ENCODE data around the gene CKB. TPM values are rescaled to one million over a fixed set of nuclear protein-coding genes. Genes with fewer than 3 reads are reported as not detected.

Gene CKB
- total RNA-seq, 2 experiments from 2014 or later: 0.82 to 3.0 TPM

DNA sequence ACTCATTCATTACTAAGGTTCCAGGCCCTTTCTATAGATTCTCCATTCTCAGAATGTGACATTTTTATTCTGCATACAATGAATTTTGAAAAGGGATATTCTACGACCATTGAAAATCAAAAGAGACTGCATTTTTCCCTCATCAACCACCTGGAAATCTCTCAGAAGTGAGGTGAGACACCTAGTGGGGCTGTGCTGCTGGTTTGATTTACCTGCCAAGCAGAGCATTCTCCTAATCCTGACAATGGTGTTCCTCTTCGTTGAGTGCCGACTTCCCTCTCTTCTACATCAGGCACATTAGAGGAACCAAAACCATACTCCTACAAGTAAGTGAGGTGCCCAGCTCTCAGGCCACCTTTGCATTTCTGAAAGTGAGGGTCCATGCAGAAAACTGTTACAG lies 14.9 kb downstream of the CKB start:
- Histone ChIP-seq H4K20me1 (ENCODE audit: insufficient read depth, low read length) (no peaks in the 10 kb centered on the region), H3K27ac (ENCODE audit: low read depth, low read length, poor library complexity, severe bottlenecking) (no peak overlapping the region), H3K9me3 (ENCODE audit: low read length) (no peaks in the 10 kb centered on the region), H3K4me3 (ENCODE audit: low read depth, low read length, poor library complexity, severe bottlenecking) (no peak overlapping the region), H2AFZ (ENCODE audit: low read length) (no peak overlapping the region), H3K79me2 (ENCODE audit: insufficient read depth, low read depth, low read length) (no peaks in the 10 kb centered on the region), H3K4me1 (ENCODE audit: insufficient read depth, low read length, poor library complexity, severe bottlenecking) (no peaks in the 10 kb centered on the region), H3K4me2 (ENCODE audit: low read length) (no peak overlapping the region), H3K9me2 (ENCODE audit: insufficient read depth, low read length) (no peaks in the 10 kb centered on the region), H3K36me3 (ENCODE audit: insufficient read depth, low read length) (peaks cover 40% of the 10 kb centered on the region)
- intact Hi-C loops (cut with micrococcal nuclease; ENCODE audit: unreplicated experiment): no loop called here
- BruUV-seq (replicated peaks): no TSS peak
- CTCF ChIA-PET (ENCODE audit: unreplicated experiment): no interaction called here
- DNase-seq (ENCODE audit: low spot score): no peak
- POLR2A ChIA-PET: interaction anchor here (0.7 kb wide), 1 partner anchor 136 kb away, joined by 3 read pairs; no protein-coding TSS in a partner anchor
- peak; percentile 32; the same call in 1 of the 2 replicates for TF ChIP-seq CTCF (conservative IDR thresholded peaks at IDR 0.05; ENCODE audit: low read length)
- TF ChIP-seq EZH2phosphoT487 (IDR thresholded peaks at IDR 0.05; ENCODE audit: borderline replicate concordance, low read depth, low read length): no peak

- POLR2A ChIA-PET: no interaction called here
Observed at GRCh38 chr14:103504991-103505565, 17.6 kb downstream of the CKB start.

More at GRCh38 chr14:103504991-103505565, 17.6 kb downstream of the CKB start:
- Histone ChIP-seq H4K20me1 (ENCODE audit: insufficient read depth, low read length) (no peaks in the 10 kb centered on the region), H2AFZ (ENCODE audit: low read length) (no peak overlapping the region), H3K36me3 (ENCODE audit: insufficient read depth, low read length) (peaks cover 63% of the 10 kb centered on the region), H3K4me3 (ENCODE audit: low read depth, low read length, poor library complexity, severe bottlenecking) (no peak overlapping the region), H3K79me2 (ENCODE audit: insufficient read depth, low read depth, low read length) (no peaks in the 10 kb centered on the region), H3K9me3 (ENCODE audit: low read length) (no peaks in the 10 kb centered on the region), H3K4me2 (ENCODE audit: low read length) (no peak overlapping the region), H3K9me2 (ENCODE audit: insufficient read depth, low read length) (no peaks in the 10 kb centered on the region), H3K4me1 (ENCODE audit: insufficient read depth, low read length, poor library complexity, severe bottlenecking) (no peaks in the 10 kb centered on the region), H3K27ac (ENCODE audit: low read depth, low read length, poor library complexity, severe bottlenecking) (no peak overlapping the region)
- intact Hi-C loops (cut with micrococcal nuclease; ENCODE audit: unreplicated experiment): no loop called here
- TF ChIP-seq CTCF (conservative IDR thresholded peaks at IDR 0.05; ENCODE audit: low read length) (no peak), EZH2phosphoT487 (IDR thresholded peaks at IDR 0.05; ENCODE audit: borderline replicate concordance, low read depth, low read length) (no peak)
- CTCF ChIA-PET (ENCODE audit: unreplicated experiment): no interaction called here
- no TSS peak for BruUV-seq (replicated peaks)
- no peak for DNase-seq (ENCODE audit: low spot score)

Data from OCI-LY7 (cell line).